GM12874 (cell line): Measurements from ENCODE around the gene ACAP2.

Experiments used
- CTCF ChIP-seq: IDR thresholded peaks from 2 replicates; pipeline ENCODE4 v1.5.1; 2011; ENCODE audit warnings: low read depth, mild to moderate bottlenecking, control low read depth, low read length, moderate library complexity; ENCODE audit not compliant: insufficient read depth

Gene ACAP2

GRCh38 chr3:195461594-195462307, 18.9 kb upstream of the ACAP2 start:
- TF ChIP-seq CTCF, result no peak

GRCh38 chr3:195460091-195460713, 17.4 kb upstream of the ACAP2 start:
- TF ChIP-seq CTCF, result no peak

GRCh38 chr3:195458316-195458717, 15.5 kb upstream of the ACAP2 start:
- no peak for TF ChIP-seq CTCF

- TF ChIP-seq CTCF, result no peak
These were observed 13.0 kb upstream of the ACAP2 start for GRCh38 chr3:195455789-195456188.

- TF ChIP-seq CTCF, result no peak
These were observed 10.4 kb upstream of the ACAP2 start for GRCh38 chr3:195453236-195453635.

GRCh38 chr3:195451373-195452015, 8.7 kb upstream of the ACAP2 start:
- no peak for TF ChIP-seq CTCF

GRCh38 chr3:195450731-195451229, 8.0 kb upstream of the ACAP2 start:
- no peak for TF ChIP-seq CTCF
